Stimulated activated CD4-positive, alpha-beta T cell treated with anti-CD3 and anti-CD28 coated beads, TNF-alpha, amount 100 ng/mL, for 1 hour (primary cell): ENCODE results near the gene DCUN1D4.

Source experiments
- DNase-seq, 3 donors: peaks; one replicate each; pipeline ENCODE4 v3.0.0-alpha.2; 2020; ENCODE audit warnings: low read depth in 3 of 3, low spot score in 1 of 3

Gene DCUN1D4

DNA sequence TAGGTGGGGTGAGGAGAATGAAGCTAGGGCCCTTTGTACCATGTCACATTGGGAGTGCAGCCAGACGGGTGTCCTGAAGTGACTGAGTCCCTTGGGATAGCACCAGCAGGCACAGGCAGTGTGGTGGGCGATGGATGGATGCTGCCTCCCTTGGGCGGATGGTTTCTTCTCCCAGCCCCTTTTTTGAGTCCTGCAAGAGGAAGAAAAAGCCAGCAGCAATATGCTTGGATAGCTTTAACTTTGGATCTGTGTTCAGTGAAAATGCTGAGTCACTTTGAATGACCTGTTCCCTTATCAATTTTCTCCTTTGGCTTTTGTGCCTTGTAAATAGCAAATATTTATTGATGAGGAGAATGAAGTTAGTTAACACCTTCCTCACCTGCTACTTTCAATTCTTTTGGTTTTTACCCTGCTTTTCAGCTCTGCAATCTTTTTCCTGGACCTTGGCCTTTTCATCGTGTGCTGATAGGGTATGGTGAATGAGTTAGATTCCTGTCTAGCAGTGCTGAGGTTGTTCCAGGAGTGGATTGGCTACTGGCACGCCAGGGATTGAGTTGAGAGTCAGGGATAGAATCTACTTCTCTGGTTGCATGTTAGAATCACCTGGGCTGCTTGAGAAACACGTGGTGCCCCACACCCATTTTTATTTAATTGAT lies 10.2 kb downstream of the DCUN1D4 start:
- no peak for DNase-seq

DNA sequence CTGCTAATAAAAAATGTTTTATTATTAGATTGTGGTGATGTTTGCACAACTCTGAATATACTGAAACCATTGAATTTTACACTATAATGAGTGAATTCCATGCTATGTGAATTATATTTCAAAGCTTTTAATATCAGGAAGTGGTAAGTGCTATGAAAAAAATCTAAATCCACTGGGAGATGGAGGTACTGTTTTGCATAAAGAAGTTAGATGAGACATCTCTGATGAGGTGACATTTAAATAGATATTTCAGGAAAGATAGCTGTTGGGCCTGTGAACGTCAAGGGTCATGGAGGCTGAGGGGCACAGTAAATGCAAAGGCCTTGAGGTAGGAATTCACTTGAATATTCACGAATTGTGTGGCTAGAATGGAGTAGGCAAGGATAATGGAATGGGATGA lies 12.3 kb downstream of the DCUN1D4 start:
- no peak for DNase-seq

GRCh38 chr4:51855751-51856150 lies 12.8 kb downstream of the DCUN1D4 start:
- DNase-seq: no peak

DNA sequence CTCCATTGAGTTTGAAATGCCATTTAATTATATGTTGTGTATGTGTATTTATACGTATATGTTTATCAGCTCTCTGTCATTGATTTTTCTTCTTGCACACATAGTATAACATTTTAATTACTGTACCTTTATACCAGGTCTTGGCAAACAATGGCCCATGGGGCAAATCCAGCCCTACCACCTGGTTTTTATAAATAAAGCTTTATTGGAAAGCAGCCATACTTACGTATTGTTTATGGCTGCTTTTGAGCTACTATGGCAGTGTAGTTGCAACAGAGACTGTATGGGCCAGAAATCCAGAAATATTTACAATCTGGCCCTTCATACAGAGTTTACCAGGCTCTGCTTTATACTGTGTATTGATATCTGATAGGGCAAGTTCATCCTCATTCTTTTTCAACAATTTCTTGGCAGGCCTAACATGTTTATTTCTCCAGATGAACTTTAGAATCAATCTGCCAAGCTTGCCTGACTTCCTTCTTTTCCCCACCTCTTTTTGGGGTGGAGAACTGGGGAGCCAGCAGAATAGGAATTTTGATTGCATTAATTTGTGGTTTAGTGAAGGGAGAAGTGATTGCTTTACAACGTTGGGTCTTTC lies 15.8 kb downstream of the DCUN1D4 start:
- no peak for DNase-seq

DNA sequence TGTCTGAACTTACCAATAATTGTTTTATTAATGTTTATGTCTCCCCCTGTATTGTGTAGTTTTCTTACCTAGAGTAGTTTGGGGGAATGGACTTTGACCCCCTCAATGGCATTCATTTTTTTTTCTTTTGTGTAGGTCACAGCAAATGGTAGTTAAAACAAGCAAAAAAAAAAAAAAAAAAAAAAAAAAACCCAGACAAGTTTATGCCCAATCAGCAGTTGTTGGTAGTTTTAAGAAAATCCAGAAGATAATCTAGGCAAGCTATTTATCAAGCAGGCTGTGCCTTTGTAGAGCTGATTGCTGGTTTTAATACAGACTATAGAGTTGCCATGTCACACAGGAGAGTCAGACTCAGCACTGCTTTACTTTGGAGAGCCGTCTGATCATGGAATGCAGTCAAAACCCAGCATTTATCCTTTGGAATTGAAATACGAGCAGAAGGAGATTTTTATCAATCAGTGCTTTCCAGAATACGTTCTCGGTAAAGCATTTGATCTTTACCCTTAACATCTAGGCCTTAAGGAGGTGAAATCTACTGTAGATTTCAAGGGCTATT lies 16.6 kb downstream of the DCUN1D4 start:
- DNase-seq: no peak

GRCh38 chr4:51862199-51862598 lies 19.2 kb downstream of the DCUN1D4 start:
- no peak for DNase-seq

DNA sequence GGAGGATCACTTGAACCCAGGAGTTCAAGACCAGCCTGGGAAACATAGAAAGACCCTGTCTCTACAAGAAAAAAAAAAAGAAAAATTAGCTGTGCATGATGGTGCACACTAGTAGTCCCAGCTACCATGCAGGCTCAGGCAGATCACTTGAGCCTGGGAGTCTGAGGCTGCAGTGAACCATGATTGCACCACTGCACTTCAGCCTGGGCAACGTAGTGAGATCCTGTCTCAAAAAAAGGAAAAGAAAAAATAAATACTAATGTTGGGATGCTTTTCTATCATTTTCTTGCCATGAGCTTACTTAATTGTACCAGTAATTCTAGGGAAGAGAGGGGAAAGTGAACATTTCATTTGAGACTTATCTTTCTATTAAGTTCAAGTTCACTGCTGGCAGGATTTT lies 19.8 kb downstream of the DCUN1D4 start:
- DNase-seq: no peak

DNA sequence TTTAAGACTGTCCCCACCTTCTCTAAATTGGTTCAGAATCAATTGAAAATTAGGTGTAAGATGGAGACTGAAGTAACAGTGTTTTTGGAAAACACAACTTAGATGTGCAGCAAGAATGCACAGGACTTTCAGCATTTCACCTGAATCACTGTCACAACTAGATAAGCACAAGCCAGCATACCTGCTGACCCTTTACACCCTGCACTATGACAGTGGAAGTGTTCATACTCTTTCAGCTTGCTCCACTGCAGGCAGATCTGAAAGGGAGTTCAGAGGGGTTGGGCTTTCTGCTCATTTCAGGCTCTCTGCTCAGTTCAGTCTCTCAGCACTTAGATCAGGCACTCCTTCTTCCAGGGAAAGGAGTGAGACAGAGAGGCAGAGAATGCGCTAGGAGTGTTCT lies 22.8 kb downstream of the DCUN1D4 start:
- no peak for DNase-seq

DNA sequence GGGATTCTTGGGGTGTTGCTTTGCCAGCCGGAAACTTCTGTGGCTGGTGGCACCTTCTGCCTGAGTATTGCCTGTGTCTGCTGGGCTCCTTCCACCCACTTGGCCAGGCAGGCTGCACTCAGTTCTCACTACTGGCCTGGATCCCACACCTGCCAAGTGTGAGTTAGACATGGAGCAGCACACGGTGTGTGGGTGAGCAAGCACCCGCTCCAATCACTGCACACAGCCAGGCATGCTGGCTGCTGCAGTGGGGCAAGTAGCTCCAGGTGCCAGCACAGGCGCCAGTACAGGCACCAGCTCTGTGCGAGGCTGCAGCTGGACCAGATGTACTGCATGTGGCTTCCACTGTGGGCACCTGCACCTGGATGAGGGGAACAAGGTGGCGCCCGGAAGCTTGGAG lies 23.9 kb downstream of the DCUN1D4 start:
- no peak for DNase-seq

GRCh38 chr4:51867689-51868448 lies 24.9 kb downstream of the DCUN1D4 start:
- DNase-seq: no peak

DNA sequence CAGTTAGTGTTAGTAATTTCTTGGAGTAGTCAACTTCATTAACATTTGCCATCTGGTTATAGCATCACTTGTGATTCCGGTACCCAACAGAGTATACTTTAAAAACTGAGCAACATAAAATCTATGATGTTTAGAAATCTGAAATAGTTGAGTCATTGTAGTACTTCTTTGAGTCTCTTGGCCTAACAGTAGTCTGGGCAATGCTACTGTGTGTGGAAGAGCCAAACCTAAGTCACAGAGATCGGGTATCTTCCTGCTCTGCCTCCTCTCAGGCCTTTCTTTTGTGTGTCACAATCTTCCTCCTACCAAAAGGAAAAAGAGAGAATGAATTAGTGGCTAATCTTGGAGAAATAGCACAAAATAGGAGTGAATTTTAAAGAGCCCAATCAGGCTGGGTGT lies 25.5 kb downstream of the DCUN1D4 start:
- no peak for DNase-seq

- DNase-seq: no peak
These were observed 27.7 kb downstream of the DCUN1D4 start for GRCh38 chr4:51870441-51871188.

- DNase-seq: no peak
These were observed 29.5 kb downstream of the DCUN1D4 start for GRCh38 chr4:51872283-51872997.

DNA sequence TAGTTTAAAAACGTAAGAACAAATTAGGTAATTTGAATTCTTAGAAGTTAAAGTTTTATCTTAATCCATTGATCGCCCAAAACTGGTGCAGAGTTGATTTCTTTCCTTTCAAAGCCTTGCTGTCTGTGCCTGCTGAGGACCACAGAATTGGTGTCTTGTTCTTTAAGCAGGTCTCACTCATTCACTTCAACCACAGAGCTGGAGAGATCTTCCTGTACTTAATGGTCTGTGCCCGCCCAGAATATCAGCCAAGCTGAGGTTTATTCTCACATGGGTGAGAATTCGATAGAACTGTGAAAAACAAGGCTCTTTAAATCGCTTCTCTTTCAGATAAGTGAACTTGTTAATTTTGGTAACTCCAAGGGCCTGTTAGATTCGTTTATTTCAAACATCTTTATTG lies 31.6 kb downstream of the DCUN1D4 start:
- no peak for DNase-seq

DNA sequence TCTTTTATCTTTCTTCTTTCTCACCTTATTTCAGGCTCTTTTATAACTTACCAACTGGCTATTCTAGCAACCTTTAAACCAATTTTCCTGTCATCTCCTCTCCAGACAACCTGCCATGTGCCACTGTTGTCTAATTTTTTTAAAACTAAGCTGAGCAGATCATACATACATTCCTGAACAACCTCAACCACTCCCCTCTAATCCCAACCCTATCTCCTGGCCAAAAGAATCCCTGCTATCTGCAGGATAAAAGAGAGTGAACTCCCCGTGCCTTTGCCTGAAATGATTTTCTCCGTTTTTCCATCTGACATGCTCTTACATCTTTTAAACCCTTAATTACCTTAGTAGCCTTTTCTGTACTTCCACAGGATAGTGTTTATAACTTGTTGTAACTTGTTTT lies 35.5 kb downstream of the DCUN1D4 start:
- DNase-seq: no peak

GRCh38 chr4:51880016-51880915 lies 37.3 kb downstream of the DCUN1D4 start:
- DNase-seq: no peak

DNA sequence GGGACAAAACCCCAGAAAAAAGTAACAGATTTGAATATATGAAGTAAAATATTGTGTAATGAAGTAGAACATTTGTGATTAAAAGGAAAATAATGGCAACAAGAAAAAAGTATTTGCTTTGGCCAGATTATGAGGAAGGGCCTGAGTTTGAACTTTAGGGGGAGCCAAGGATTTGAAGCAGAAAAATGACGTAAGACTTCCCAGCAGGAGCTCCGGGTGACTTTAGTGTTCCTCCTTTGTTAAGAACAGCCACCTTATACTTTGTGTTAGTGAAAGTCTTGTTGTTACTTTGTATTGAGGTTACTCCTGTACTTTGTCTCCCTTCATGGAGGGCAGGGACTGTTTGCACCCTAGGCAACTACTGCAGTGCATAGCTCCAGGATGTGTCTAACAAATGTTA lies 41.1 kb downstream of the DCUN1D4 start:
- DNase-seq: no peak

GRCh38 chr4:51884606-51885005 lies 41.7 kb downstream of the DCUN1D4 start:
- no peak for DNase-seq

DNA sequence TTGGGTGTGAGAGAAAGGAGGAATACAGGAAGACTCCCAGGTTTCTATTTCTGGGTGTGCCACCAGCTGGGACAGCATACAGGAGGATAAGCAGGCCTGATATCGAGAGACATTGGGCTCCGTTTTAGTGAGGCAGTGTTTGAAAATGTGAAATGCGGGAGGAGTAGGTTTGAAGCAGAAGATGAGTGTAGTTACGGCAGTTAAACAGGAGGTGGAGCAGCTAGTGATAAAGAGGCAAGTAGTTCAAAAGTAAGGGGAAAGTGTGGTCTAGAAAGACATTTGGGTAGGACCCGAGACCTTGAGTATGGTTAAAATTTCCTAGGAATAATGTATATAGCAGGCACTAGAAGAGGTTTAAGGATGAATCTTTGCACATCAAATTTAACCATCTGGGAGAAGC lies 42.4 kb downstream of the DCUN1D4 start:
- DNase-seq: no peak

GRCh38 chr4:51890760-51891159 lies 47.8 kb downstream of the DCUN1D4 start:
- DNase-seq: no peak
